ENCODE results near the gene LRRC15.

The LRRC15 gene

DNA sequence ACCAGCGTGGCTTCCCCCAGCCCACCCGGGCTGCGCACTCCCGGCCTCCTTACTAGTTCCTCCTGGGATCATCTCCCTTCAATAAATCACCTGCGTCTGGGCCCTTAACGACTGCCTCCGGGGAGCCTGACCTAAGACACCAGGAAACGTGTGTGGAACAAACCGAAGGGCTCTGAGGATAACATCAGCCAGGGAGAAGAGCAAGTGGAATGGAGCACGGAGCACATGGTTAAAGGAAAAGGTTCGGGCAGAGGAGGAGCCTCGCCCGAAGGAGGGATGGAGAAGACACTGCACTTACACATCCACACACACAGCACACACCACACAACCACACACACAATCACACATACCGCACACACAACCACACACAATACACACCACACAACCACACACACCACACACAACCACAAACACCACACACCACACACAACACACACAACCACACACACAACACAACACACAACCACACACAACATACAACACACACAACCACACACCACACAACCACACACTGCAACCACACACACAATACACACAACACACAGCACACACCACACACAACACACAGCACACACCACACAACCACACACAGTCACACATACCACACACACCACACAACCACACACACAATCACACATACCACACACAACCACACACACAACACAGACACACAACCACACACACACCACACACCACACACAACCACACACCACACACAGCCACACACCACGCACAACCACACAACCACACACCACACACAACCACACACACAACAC, 43.2 kb downstream of the LRRC15 start:
- no peak overlapping the region for H3K4me3 ChIP-seq (ENCODE audit: insufficient read depth, low read length, poor library complexity, severe bottlenecking)
- no peak overlapping the region for H2AFZ ChIP-seq (ENCODE audit: low read depth, low read length, severe bottlenecking)
- peaks cover 13% of the 10 kb centered on the region for H3F3A ChIP-seq (ENCODE audit: insufficient read depth)
- H3K9me3 ChIP-seq (ENCODE audit: insufficient read depth, low read length): peaks cover 20% of the 10 kb centered on the region
- no peaks in the 10 kb centered on the region for H3K9me2 ChIP-seq (replicated peaks; ENCODE audit: insufficient read depth, low read length)
- no peaks in the 10 kb centered on the region for H3K79me2 ChIP-seq (ENCODE audit: insufficient read depth, low read length)
- H3K36me3 ChIP-seq (ENCODE audit: low read length): no peaks in the 10 kb centered on the region
- H3K4me2 ChIP-seq (ENCODE audit: low read depth, low read length, poor library complexity, severe bottlenecking): no peak overlapping the region
- H3K27ac ChIP-seq (ENCODE audit: low read depth, low read length): no peak overlapping the region
- H4K20me1 ChIP-seq (ENCODE audit: low read depth, low read length): no peaks in the 10 kb centered on the region
- no peak overlapping the region for H3K9ac ChIP-seq (ENCODE audit: low read length)
- TF ChIP-seq, protein P1, sequence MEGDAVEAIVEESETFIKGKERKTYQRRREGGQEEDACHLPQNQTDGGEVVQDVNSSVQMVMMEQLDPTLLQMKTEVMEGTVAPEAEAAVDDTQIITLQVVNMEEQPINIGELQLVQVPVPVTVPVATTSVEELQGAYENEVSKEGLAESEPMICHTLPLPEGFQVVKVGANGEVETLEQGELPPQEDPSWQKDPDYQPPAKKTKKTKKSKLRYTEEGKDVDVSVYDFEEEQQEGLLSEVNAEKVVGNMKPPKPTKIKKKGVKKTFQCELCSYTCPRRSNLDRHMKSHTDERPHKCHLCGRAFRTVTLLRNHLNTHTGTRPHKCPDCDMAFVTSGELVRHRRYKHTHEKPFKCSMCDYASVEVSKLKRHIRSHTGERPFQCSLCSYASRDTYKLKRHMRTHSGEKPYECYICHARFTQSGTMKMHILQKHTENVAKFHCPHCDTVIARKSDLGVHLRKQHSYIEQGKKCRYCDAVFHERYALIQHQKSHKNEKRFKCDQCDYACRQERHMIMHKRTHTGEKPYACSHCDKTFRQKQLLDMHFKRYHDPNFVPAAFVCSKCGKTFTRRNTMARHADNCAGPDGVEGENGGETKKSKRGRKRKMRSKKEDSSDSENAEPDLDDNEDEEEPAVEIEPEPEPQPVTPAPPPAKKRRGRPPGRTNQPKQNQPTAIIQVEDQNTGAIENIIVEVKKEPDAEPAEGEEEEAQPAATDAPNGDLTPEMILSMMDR (IDR thresholded peaks at IDR 0.05; ENCODE audit: insufficient read depth, low read length, poor library complexity, severe bottlenecking): no peak
- no peak for TF ChIP-seq EZH2phosphoT487 (conservative IDR thresholded peaks at IDR 0.05; ENCODE audit: low read length)
- H3K27me3 ChIP-seq (ENCODE audit: low read length): no peaks in the 10 kb centered on the region

DNA sequence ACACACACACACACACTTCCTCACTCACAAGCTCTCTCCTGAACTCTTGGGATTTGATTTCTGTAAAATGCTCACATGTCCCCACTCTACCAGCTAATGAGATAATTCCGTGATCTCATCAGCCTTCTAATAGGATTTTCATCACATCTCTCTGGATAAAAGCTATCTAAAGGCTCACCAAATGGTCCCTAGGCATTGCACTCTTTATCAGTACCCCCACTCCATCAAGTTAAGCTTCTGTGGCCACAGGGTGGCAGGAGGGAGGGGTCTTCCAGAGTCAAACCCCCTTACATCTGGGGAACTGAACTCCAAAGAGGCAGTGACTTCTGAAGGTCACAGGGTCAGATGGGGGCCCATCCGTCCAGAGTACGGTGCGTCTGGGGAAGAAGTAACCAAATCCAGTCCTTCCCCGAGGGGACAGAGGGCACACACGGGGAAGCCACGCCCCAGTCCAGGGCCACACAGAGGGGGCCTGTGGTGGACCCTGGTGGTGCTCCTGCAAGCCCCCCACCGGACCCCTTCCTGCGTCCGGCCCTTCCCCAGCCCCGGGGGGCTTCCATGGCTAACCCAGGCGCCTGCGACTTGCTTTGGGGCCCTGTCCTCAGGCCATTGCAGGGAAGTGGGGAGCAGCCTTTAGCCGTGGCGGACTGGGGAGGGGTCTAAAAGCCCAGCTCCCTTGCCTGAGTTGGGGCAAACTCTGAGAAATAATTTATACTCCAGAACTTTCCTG, 44.0 kb downstream of the LRRC15 start:
- no peaks in the 10 kb centered on the region for H3K79me2 ChIP-seq (ENCODE audit: insufficient read depth, low read length)
- no peak overlapping the region for H3K9ac ChIP-seq (ENCODE audit: low read length)
- no peaks in the 10 kb centered on the region for H3K36me3 ChIP-seq (ENCODE audit: low read length)
- no peak overlapping the region for H3K4me3 ChIP-seq (ENCODE audit: insufficient read depth, low read length, poor library complexity, severe bottlenecking)
- no peak overlapping the region for H2AFZ ChIP-seq (ENCODE audit: low read depth, low read length, severe bottlenecking)
- peaks cover 13% of the 10 kb centered on the region for H3F3A ChIP-seq (ENCODE audit: insufficient read depth)
- no peak for TF ChIP-seq EZH2phosphoT487 (conservative IDR thresholded peaks at IDR 0.05; ENCODE audit: low read length)
- TF ChIP-seq, protein P1 (IDR thresholded peaks at IDR 0.05; ENCODE audit: insufficient read depth, low read length, poor library complexity, severe bottlenecking): no peak
- no peaks in the 10 kb centered on the region for H3K9me2 ChIP-seq (replicated peaks; ENCODE audit: insufficient read depth, low read length)
- peaks cover 20% of the 10 kb centered on the region for H3K9me3 ChIP-seq (ENCODE audit: insufficient read depth, low read length)
- H3K27ac ChIP-seq (ENCODE audit: low read depth, low read length): no peak overlapping the region
- no peaks in the 10 kb centered on the region for H3K27me3 ChIP-seq (ENCODE audit: low read length)
- H4K20me1 ChIP-seq (ENCODE audit: low read depth, low read length): no peaks in the 10 kb centered on the region
- H3K4me2 ChIP-seq (ENCODE audit: low read depth, low read length, poor library complexity, severe bottlenecking): no peak overlapping the region

DNA sequence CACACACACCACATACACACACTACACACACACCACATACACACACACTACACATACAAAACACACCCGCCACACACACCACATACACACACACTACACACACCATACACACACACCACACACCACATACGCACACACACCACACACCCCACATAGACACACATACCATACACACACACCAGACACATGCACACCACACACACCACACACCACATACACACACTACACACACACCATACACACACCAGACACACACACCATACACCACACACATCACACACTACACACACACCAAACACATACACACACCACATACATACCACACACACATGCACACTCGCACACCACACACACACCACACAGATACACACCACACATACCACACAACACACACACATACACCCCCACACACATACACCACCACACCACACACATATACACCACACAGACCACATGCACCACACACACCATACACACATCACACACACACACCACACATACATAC, 44.7 kb downstream of the LRRC15 start:
- TF ChIP-seq, protein P1 (IDR thresholded peaks at IDR 0.05; ENCODE audit: insufficient read depth, low read length, poor library complexity, severe bottlenecking): no peak
- TF ChIP-seq EZH2phosphoT487 (conservative IDR thresholded peaks at IDR 0.05; ENCODE audit: low read length): no peak
- no peaks in the 10 kb centered on the region for H3K36me3 ChIP-seq (ENCODE audit: low read length)
- H3K79me2 ChIP-seq (ENCODE audit: insufficient read depth, low read length): no peaks in the 10 kb centered on the region
- H4K20me1 ChIP-seq (ENCODE audit: low read depth, low read length): no peaks in the 10 kb centered on the region
- no peak overlapping the region for H3K27ac ChIP-seq (ENCODE audit: low read depth, low read length)
- no peak overlapping the region for H2AFZ ChIP-seq (ENCODE audit: low read depth, low read length, severe bottlenecking)
- peaks cover 13% of the 10 kb centered on the region for H3F3A ChIP-seq (ENCODE audit: insufficient read depth)
- H3K27me3 ChIP-seq (ENCODE audit: low read length): no peaks in the 10 kb centered on the region
- H3K9me3 ChIP-seq (ENCODE audit: insufficient read depth, low read length): peaks cover 20% of the 10 kb centered on the region
- H3K4me3 ChIP-seq (ENCODE audit: insufficient read depth, low read length, poor library complexity, severe bottlenecking): no peak overlapping the region
- H3K4me2 ChIP-seq (ENCODE audit: low read depth, low read length, poor library complexity, severe bottlenecking): no peak overlapping the region
- no peaks in the 10 kb centered on the region for H3K9me2 ChIP-seq (replicated peaks; ENCODE audit: insufficient read depth, low read length)
- no peak overlapping the region for H3K9ac ChIP-seq (ENCODE audit: low read length)
